Keratinocyte (primary cell): Measurements from ENCODE around the gene FMNL2. TPM values are rescaled to one million over a fixed set of nuclear protein-coding genes. Genes with fewer than 3 reads are reported as not detected.

Source experiments
- DNase-seq: peaks from one replicate; pipeline ENCODE4 v3.0.0-alpha.2; 2011; ENCODE audit warnings: low read depth, missing footprints, low spot score
- FAIRE-seq: peaks from 2 replicates; lab custom pipeline; 2011; peaks lifted over from hg19 to GRCh38; lab: Jason Lieb, UNC
- H2AFZ ChIP-seq: 2 replicates; pipeline ENCODE4 v1.6.0; 2012; ENCODE audit warnings: low read length, control low read depth, inconsistent platforms; ENCODE audit not compliant: control insufficient read depth
- H3K27ac ChIP-seq: 2 replicates; pipeline ENCODE4 v1.5.1; 2011; ENCODE audit warnings: low read length; ENCODE audit not compliant: control insufficient read depth, insufficient read depth
- H3K27me3 ChIP-seq: 3 replicates; pipeline ENCODE4 v1.6.0; 2011; ENCODE audit warnings: low read length; ENCODE audit not compliant: control insufficient read depth, insufficient read depth; ENCODE audit errors: extremely low read depth
- H3K36me3 ChIP-seq, 2 experiments: 2 replicates in 1 of 2; 3 replicates in 1 of 2; pipeline ENCODE4 v1.5.1; 2011; ENCODE audit warnings: low read length in 2 of 2, mild to moderate bottlenecking in 1 of 2; ENCODE audit not compliant: control insufficient read depth in 2 of 2, insufficient read depth in 2 of 2; ENCODE audit errors: extremely low read depth in 1 of 2
- H3K4me1 ChIP-seq: 3 replicates; pipeline ENCODE4 v1.5.1; 2011; ENCODE audit warnings: low read length; ENCODE audit not compliant: control insufficient read depth, insufficient read depth; ENCODE audit errors: extremely low read depth
- H3K4me2 ChIP-seq: 3 replicates; pipeline ENCODE4 v1.6.0; 2011; ENCODE audit warnings: low read depth, low read length; ENCODE audit not compliant: control insufficient read depth, insufficient read depth; ENCODE audit errors: extremely low read depth
- H3K4me3 ChIP-seq, 3 experiments: fragments of 200-600 bp in 1 of 3; sonication (generic) in 1 of 3; 2 replicates in 2 of 3; 3 replicates in 1 of 3; pipeline ENCODE4 v1.5.1; 2011 to 2016; ENCODE audit warnings: low read length in 3 of 3, mild to moderate bottlenecking in 3 of 3, control low read depth in 2 of 3, inconsistent platforms in 1 of 3, low read depth in 1 of 3, mixed read lengths in 1 of 3, mixed run types in 1 of 3, moderate library complexity in 1 of 3; ENCODE audit not compliant: control insufficient read depth in 2 of 3, insufficient read depth in 2 of 3; ENCODE audit errors: extremely low read depth in 1 of 3
- H3K79me2 ChIP-seq: 2 replicates; pipeline ENCODE4 v1.6.0; 2012; ENCODE audit warnings: low read length; ENCODE audit not compliant: control insufficient read depth, insufficient read depth
- H3K9ac ChIP-seq: 3 replicates; pipeline ENCODE4 v1.6.0; 2011; ENCODE audit warnings: low read length; ENCODE audit not compliant: control insufficient read depth, insufficient read depth; ENCODE audit errors: extremely low read depth
- H3K9me1 ChIP-seq: 3 replicates; pipeline ENCODE4 v1.6.0; 2011; ENCODE audit warnings: low read length; ENCODE audit not compliant: control insufficient read depth, insufficient read depth; ENCODE audit errors: extremely low read depth
- H3K9me3 ChIP-seq: 2 replicates; pipeline ENCODE4 v1.5.1; 2012; ENCODE audit warnings: low read depth, low read length; ENCODE audit not compliant: control insufficient read depth
- H4K20me1 ChIP-seq: 3 replicates; pipeline ENCODE4 v1.6.0; 2011; ENCODE audit warnings: low read length; ENCODE audit not compliant: control insufficient read depth, insufficient read depth; ENCODE audit errors: extremely low read depth
- EZH2 ChIP-seq: IDR thresholded peaks from one replicate; pipeline ENCODE4 v1.6.1; 2012; ENCODE audit warnings: inconsistent platforms, mild to moderate bottlenecking, low read length, moderate library complexity
- dilution Hi-C: fragments of 300-500 bp; cut with MboI; formaldehyde crosslinking; loops from one replicate; pipeline ENCODE4 v1.7.0; 2020; ENCODE audit warnings: low sequenced_read_pairs; ENCODE audit not compliant: extremely low pct_ligation_motif_present
- polyA plus RNA-seq, 5 experiments: library from polyadenylated mRNA; depleted of rRNA in 3 of 5; stranded (reverse) in 3 of 5; stranded (forward) in 1 of 5; unstranded in 1 of 5; fragments of >200 nt; gene quantifications; 1 replicate in 1 of 5; 2 replicates in 3 of 5; 3 replicates in 1 of 5; pipeline versions ENCODE4 v1.2.1 to v1.2.3, GENCODE V29; 2011 to 2012; ENCODE audit warnings: missing spikeins in 2 of 5, low read depth in 1 of 5, low replicate concordance in 1 of 5
- TF ChIP-seq, protein P1 (sequence below), 3 experiments: IDR thresholded peaks in 1 of 3; conservative IDR thresholded peaks in 1 of 3; optimal IDR thresholded peaks in 1 of 3; 2 replicates in 2 of 3; 3 replicates in 1 of 3; pipeline versions ENCODE3 to v1.5.1; 2011; ENCODE audit warnings: low read length in 3 of 3, mild to moderate bottlenecking in 3 of 3, moderate library complexity in 2 of 3, control low read depth in 1 of 3, inconsistent platforms in 1 of 3; ENCODE audit not compliant: insufficient read depth in 2 of 3; ENCODE audit errors: extremely low read depth in 1 of 3

The FMNL2 gene
- polyA plus RNA-seq, 1 donor (not counting 4 experiments of a cell fraction or from before 2014, with no cell fraction given), result 62.7 TPM

DNA sequence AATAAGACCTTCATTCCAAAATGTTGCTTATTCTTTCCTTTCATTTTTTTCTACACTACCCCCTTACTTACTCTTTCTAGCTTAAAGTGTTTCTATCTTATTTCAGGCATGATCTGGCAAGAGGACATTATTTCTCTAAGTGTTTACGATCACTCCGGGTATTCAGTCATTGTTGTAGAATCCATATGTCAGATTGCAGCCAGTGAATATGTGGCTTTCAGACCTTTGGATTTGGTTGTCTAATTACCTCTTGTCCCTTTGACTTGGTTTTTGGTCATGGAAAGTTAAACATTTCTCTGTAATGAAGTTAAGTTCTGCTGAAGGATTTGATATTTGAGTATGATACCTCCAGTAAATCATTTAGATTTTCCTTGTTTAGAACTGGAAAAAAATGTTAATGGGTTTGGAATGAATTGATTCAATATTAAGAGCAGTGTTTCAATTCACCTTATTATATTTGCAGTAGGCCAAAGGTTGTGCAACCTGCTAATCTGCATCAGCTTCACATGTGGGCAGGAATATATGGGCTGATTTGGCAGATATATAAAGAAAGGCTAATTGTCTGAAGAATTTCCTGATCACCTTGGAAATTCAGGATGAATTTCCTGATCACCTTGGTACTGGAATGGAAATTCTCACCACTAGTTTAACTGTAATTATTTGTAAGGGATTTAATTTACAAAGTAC is 227.4 kb downstream of the FMNL2 start:
- H3K4me1 ChIP-seq, result peaks cover 22% of the 10 kb centered on the region
- peaks cover 19% of the 10 kb centered on the region for H3K79me2 ChIP-seq
- H3K9me3 ChIP-seq, result no peaks in the 10 kb centered on the region
- H3K4me2 ChIP-seq, result no peak overlapping the region
- H3K27ac ChIP-seq, result no peak overlapping the region
- no peaks in the 10 kb centered on the region for H4K20me1 ChIP-seq
- peaks cover 6 to 9% of the 10 kb centered on the region in 2 experiments for H3K36me3 ChIP-seq
- FAIRE-seq (peak; percentile 9), DNase-seq (no peak)
- H3K27me3 ChIP-seq, result no peaks in the 10 kb centered on the region
- H3K9me1 ChIP-seq, result peaks cover 2% of the 10 kb centered on the region
- TF ChIP-seq, protein P1, sequence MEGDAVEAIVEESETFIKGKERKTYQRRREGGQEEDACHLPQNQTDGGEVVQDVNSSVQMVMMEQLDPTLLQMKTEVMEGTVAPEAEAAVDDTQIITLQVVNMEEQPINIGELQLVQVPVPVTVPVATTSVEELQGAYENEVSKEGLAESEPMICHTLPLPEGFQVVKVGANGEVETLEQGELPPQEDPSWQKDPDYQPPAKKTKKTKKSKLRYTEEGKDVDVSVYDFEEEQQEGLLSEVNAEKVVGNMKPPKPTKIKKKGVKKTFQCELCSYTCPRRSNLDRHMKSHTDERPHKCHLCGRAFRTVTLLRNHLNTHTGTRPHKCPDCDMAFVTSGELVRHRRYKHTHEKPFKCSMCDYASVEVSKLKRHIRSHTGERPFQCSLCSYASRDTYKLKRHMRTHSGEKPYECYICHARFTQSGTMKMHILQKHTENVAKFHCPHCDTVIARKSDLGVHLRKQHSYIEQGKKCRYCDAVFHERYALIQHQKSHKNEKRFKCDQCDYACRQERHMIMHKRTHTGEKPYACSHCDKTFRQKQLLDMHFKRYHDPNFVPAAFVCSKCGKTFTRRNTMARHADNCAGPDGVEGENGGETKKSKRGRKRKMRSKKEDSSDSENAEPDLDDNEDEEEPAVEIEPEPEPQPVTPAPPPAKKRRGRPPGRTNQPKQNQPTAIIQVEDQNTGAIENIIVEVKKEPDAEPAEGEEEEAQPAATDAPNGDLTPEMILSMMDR (optimal IDR thresholded peaks at IDR 0.05 in 1 of 3, IDR thresholded peaks at IDR 0.05 in 1 of 3, conservative IDR thresholded peaks at IDR 0.05 in 1 of 3; ENCODE audit: extremely low read depth in 1 of 3, insufficient read depth in 2 of 3, low read length in 3 of 3), result no peak
- TF ChIP-seq EZH2, result no peak
- no peak overlapping the region for H3K9ac ChIP-seq
- dilution Hi-C loops, result no loop called here
- H3K4me3 ChIP-seq, result no peak overlapping the region
- no peak overlapping the region for H2AFZ ChIP-seq

DNA sequence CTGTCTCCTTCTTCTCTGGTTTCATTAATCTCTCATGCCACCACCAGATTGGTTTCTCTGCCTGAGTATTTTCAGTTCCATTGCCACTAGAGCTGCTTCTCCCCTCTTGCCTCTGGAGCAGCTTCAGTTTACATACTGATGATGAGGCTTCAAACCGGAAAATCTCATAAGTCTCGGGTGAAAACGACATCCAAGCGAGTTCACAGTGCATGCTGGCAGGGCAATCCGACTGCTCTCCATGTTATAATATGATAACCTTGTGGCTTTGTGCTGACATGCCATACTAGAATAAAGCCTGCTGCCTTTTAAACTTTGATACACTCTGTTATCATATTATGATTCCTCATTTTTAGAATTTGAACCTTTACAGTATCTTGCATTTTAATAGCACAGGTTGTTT is 228.8 kb downstream of the FMNL2 start:
- dilution Hi-C loops, result no loop called here
- no peaks in the 10 kb centered on the region for H3K9me3 ChIP-seq
- TF ChIP-seq, protein P1 (optimal IDR thresholded peaks at IDR 0.05 in 1 of 3, IDR thresholded peaks at IDR 0.05 in 1 of 3, conservative IDR thresholded peaks at IDR 0.05 in 1 of 3; ENCODE audit: extremely low read depth in 1 of 3, insufficient read depth in 2 of 3, low read length in 3 of 3), result no peak
- no peak for TF ChIP-seq EZH2
- no peak for DNase-seq
- no peak overlapping the region for H2AFZ ChIP-seq
- no peak overlapping the region for H3K9ac ChIP-seq
- H3K79me2 ChIP-seq, result peaks cover 24% of the 10 kb centered on the region
- no peaks in the 10 kb centered on the region for H3K9me1 ChIP-seq
- H4K20me1 ChIP-seq, result no peaks in the 10 kb centered on the region
- peaks cover 7 to 10% of the 10 kb centered on the region in 2 experiments for H3K36me3 ChIP-seq
- no peak overlapping the region for H3K4me3 ChIP-seq
- no peaks in the 10 kb centered on the region for H3K27me3 ChIP-seq
- peaks cover 10% of the 10 kb centered on the region for H3K4me1 ChIP-seq
- FAIRE-seq, result no peak
- no peak overlapping the region for H3K4me2 ChIP-seq
- no peak overlapping the region for H3K27ac ChIP-seq
